ENCODE measurements around the gene CD276.

DNA sequence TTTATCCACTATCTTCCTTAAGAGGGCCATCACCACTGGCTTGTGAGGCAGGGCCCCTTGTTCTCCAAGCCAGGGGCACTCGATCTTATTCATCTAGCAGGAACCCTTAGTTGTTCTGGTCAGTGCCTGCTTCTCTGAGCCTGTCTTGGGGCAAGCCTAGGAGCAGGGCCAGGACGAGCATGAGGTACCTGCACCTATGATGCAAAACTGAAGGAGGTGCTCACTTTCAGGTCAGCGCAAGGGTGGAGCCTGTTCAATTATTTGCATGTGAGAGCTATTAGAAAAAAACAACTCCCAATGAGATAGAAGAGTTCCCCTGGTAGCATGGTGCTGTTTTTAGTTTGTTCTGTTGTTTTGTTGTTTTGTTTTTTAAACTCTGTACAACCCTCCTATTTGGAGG lies 5.0 kb upstream of the CD276 start:
- TF ChIP-seq POLR2A (IDR thresholded peaks at IDR 0.05) (no peak), POLR2AphosphoS5 (IDR thresholded peaks at IDR 0.05) (no peak)
- TF ChIP-seq, protein P1, sequence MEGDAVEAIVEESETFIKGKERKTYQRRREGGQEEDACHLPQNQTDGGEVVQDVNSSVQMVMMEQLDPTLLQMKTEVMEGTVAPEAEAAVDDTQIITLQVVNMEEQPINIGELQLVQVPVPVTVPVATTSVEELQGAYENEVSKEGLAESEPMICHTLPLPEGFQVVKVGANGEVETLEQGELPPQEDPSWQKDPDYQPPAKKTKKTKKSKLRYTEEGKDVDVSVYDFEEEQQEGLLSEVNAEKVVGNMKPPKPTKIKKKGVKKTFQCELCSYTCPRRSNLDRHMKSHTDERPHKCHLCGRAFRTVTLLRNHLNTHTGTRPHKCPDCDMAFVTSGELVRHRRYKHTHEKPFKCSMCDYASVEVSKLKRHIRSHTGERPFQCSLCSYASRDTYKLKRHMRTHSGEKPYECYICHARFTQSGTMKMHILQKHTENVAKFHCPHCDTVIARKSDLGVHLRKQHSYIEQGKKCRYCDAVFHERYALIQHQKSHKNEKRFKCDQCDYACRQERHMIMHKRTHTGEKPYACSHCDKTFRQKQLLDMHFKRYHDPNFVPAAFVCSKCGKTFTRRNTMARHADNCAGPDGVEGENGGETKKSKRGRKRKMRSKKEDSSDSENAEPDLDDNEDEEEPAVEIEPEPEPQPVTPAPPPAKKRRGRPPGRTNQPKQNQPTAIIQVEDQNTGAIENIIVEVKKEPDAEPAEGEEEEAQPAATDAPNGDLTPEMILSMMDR (IDR thresholded peaks at IDR 0.05), result no peak

All from suprapubic skin (tissue), 4 donors.